ENCODE results near the gene SYNGR2.
A peak's percentile ranks its signal among the peaks of the same experiment; 100 is the strongest.

Gene SYNGR2

GRCh38 chr17:78184351-78184750 is 16.0 kb downstream of the SYNGR2 start:
- TF ChIP-seq FOXA1 (IDR thresholded peaks at IDR 0.05) (no peak), FOXM1 (IDR thresholded peaks at IDR 0.05; ENCODE audit: borderline replicate concordance) (no peak), NFRKB (IDR thresholded peaks at IDR 0.05) (no peak), ZNF384 (IDR thresholded peaks at IDR 0.05) (no peak), CTBP1 (IDR thresholded peaks at IDR 0.05; ENCODE audit: borderline replicate concordance) (no peak), L3MBTL2 (conservative IDR thresholded peaks at IDR 0.05) (no peak), SP1 (IDR thresholded peaks at IDR 0.05) (no peak), ARNT (IDR thresholded peaks at IDR 0.05) (no peak), FOXK2 (IDR thresholded peaks at IDR 0.05) (no peak), HDGF (IDR thresholded peaks at IDR 0.05; ENCODE audit: borderline replicate concordance) (no peak), TARDBP (IDR thresholded peaks at IDR 0.05) (no peak), ELF4 (IDR thresholded peaks at IDR 0.05) (no peak), LEF1 (IDR thresholded peaks at IDR 0.05; ENCODE audit: borderline replicate concordance) (no peak), SUZ12 (IDR thresholded peaks at IDR 0.05) (no peak), BHLHE40 (IDR thresholded peaks at IDR 0.05; ENCODE audit: borderline replicate concordance) (no peak)
- TF ChIP-seq, protein P1, sequence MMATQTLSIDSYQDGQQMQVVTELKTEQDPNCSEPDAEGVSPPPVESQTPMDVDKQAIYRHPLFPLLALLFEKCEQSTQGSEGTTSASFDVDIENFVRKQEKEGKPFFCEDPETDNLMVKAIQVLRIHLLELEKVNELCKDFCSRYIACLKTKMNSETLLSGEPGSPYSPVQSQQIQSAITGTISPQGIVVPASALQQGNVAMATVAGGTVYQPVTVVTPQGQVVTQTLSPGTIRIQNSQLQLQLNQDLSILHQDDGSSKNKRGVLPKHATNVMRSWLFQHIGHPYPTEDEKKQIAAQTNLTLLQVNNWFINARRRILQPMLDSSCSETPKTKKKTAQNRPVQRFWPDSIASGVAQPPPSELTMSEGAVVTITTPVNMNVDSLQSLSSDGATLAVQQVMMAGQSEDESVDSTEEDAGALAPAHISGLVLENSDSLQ (IDR thresholded peaks at IDR 0.05), result no peak
- CTCF ChIA-PET, result interaction anchor here (0.7 kb wide), 1 partner anchor 8 kb away, joined by 3 read pairs; no protein-coding TSS in a partner anchor
- no peak for DNase-seq (ENCODE audit: extremely low spot score)
- POLR2A ChIA-PET, result interaction anchor here (1.5 to 3.4 kb wide), 2 partner anchors 10 to 15 kb away, joined by 6 to 24 read pairs; no protein-coding TSS in a partner anchor

GRCh38 chr17:78184868-78185267 is 16.5 kb downstream of the SYNGR2 start:
- ChIA-PET CTCF (interaction anchor here (0.7 kb wide), 1 partner anchor 8 kb away, joined by 3 read pairs; no protein-coding TSS in a partner anchor), POLR2A (interaction anchor here (1.5 to 3.4 kb wide), 2 partner anchors 11 to 15 kb away, joined by 6 to 24 read pairs; no protein-coding TSS in a partner anchor)
- no peak for TF ChIP-seq ZNF384 (IDR thresholded peaks at IDR 0.05)
- no peak for TF ChIP-seq NFRKB (IDR thresholded peaks at IDR 0.05)
- TF ChIP-seq BHLHE40 (IDR thresholded peaks at IDR 0.05; ENCODE audit: borderline replicate concordance), result no peak
- DNase-seq (ENCODE audit: extremely low spot score), result no peak

DNA sequence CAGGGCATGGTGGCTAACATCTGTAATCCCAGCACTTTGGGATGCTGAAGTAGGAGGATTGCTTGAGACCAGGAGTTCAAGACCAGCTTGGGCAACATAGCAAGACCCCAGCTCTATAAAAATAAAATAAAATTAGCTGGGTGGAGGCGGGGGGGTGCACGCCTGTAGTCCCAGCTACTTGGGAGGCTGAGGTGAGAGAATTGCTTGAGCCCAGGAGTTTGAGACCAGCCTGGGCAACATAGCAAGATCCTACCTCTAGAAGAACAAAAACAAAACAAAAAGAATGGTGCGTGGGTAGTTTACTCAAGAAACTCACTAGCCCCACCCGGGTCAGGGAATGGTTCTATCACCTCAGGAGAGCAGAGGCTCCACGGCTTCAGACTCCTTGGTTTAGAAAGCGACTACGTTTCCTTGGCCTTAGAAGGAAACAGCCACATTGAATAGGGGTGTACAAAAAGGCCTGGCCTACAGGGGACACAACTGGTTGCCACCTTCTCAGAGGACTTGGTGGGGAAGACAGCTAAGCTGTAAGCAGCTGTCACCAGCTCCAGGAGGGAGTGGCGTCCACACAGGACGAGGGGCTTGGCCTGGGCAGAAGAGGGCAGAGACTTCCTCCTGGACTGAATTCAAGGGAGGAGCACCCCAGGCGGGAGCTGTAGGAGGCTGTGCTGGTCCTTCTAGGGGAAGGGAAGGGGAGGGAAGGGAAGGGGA is 17.8 kb downstream of the SYNGR2 start:
- DNase-seq (ENCODE audit: extremely low spot score), result peak; percentile 43
- POLR2A ChIA-PET, result interaction anchor here (0.6 to 3.5 kb wide), 29 partner anchors 8 to 795 kb away, joined by 3 to 50 read pairs (median 5); partner anchors contain the start of genes BIRC5, SYNGR2, TMC6 and TMC8
- CTCF ChIA-PET, result interaction anchor here (1.1 to 3.4 kb wide), 3 partner anchors 9 to 58 kb away, joined by 3 to 20 read pairs (median 3); no protein-coding TSS in a partner anchor
- TF ChIP-seq SUZ12 (IDR thresholded peaks at IDR 0.05) (no peak), FOXK2 (IDR thresholded peaks at IDR 0.05) (no peak), ARNT (IDR thresholded peaks at IDR 0.05) (no peak), FOXA1 (IDR thresholded peaks at IDR 0.05) (no peak)
- TF ChIP-seq, protein P1 (IDR thresholded peaks at IDR 0.05), result no peak

DNA sequence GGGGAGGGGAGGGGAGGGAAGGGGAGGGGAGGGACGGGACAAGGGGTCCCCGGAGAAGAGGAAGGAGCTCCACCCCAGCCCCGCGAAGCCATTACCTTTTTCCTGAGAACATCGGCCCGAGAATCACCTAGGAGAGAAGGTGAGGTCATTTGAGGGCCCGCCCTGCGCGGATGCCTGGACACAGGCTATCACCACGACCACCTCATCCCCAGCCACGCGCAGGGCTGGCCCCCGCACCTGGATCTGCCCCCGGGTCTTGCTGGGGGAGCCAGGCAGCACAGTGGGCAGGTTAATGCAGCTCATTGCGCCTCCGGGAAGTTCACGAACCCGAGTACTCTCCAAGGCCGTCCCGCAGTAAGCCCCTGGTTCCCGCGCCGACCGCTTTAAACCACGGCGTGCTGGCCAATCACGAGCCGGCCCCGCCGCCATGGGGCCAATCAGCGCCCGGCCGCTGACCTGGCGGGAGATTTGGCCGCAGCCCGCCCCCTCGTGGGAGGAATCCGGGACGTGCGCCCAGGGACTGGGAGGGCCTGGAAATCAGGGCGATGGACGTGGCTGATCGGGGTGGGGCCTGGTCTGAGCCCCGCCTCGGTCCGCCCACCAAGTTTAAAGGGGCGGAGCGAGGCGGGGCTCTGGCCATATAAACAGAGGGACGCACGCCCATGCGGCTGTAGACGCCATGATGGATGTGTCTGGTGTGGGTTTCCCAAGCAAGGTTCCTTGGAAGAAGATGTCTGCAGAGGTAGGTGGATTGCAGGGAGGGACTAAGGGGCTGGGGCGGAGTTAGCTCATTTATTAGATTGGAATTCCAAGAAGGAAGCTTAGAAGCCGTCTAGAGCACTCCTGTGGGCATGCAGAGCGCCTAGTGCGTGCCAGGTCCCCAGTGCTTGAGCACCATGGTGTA is 18.6 kb downstream of the SYNGR2 start, which contains the start of the genes AFMID and TK1:
Gene AFMID, plus strand, starts transcription at position 671 of the 904 bp plus-strand sequence. Its CDS starts 9 bp downstream, at position 680.
Gene TK1, minus strand, starts transcription at position 361 of the 904 bp plus-strand sequence. Its CDS starts 58 bp downstream, at position 303.
- DNase-seq (ENCODE audit: extremely low spot score), result peak; percentile 100
- ChIA-PET CTCF (interaction anchor here (0.6 to 3.4 kb wide), 5 partner anchors 10 to 65 kb away, joined by 3 to 20 read pairs (median 3); partner anchors contain the start of gene BIRC5), POLR2A (interaction anchor here (0.6 to 3.5 kb wide), 28 partner anchors 9 to 130 kb away, joined by 3 to 50 read pairs (median 5); partner anchors contain the start of genes BIRC5, SYNGR2, TMC6 and TMC8)
- TF ChIP-seq FOXK2 (IDR thresholded peaks at IDR 0.05) (no peak), CTBP1 (IDR thresholded peaks at IDR 0.05; ENCODE audit: borderline replicate concordance) (no peak; the same call in 1 of the 2 replicates), FOXA1 (IDR thresholded peaks at IDR 0.05) (no peak), ARNT (IDR thresholded peaks at IDR 0.05) (no peak; the same call in 1 of the 2 replicates), ZNF384 (IDR thresholded peaks at IDR 0.05) (no peak), SP1 (IDR thresholded peaks at IDR 0.05) (no peak), SUZ12 (IDR thresholded peaks at IDR 0.05) (no peak), L3MBTL2 (conservative IDR thresholded peaks at IDR 0.05) (peak; percentile 92), LEF1 (IDR thresholded peaks at IDR 0.05; ENCODE audit: borderline replicate concordance) (no peak), BHLHE40 (IDR thresholded peaks at IDR 0.05; ENCODE audit: borderline replicate concordance) (no peak), FOXM1 (IDR thresholded peaks at IDR 0.05; ENCODE audit: borderline replicate concordance) (peak; percentile 84; the same call in 1 of the 2 replicates), ELF4 (IDR thresholded peaks at IDR 0.05) (peak; percentile 64; the same call in 1 of the 2 replicates), TARDBP (IDR thresholded peaks at IDR 0.05) (no peak), HDGF (IDR thresholded peaks at IDR 0.05; ENCODE audit: borderline replicate concordance) (peak; percentile 27; the same call in 1 of the 2 replicates), NFRKB (IDR thresholded peaks at IDR 0.05) (no peak)
- TF ChIP-seq, protein P1 (IDR thresholded peaks at IDR 0.05), result peak; percentile 93

DNA sequence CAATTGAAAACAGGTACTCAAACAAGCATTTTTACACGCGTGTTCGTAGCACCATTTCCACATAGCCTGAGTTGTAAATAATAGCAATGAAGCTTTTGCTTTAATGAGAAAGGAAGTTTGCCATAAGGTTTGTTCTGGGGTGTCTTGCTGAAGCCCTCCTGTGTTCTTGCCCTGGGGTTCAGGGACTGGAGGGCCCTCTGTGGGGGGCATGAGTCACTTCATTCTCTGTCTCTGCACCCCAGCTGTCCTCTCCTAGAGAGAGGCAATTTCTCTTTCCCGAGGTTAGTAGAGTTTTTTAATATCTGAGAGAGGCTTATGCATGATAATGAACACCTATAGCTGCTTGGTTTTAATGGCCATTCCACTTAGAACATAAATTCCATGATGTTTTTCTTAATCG is 28.3 kb downstream of the SYNGR2 start:
- TF ChIP-seq, protein P1 (IDR thresholded peaks at IDR 0.05), result no peak
- no peak for TF ChIP-seq TARDBP (IDR thresholded peaks at IDR 0.05)
- TF ChIP-seq ELF4 (IDR thresholded peaks at IDR 0.05), result no peak
- TF ChIP-seq FOXK2 (IDR thresholded peaks at IDR 0.05), result no peak
- TF ChIP-seq SUZ12 (IDR thresholded peaks at IDR 0.05), result no peak
- no peak for TF ChIP-seq SP1 (IDR thresholded peaks at IDR 0.05)
- TF ChIP-seq LEF1 (IDR thresholded peaks at IDR 0.05; ENCODE audit: borderline replicate concordance), result no peak
- no peak for TF ChIP-seq NFRKB (IDR thresholded peaks at IDR 0.05)
- TF ChIP-seq ZNF384 (IDR thresholded peaks at IDR 0.05), result no peak
- TF ChIP-seq HDGF (IDR thresholded peaks at IDR 0.05; ENCODE audit: borderline replicate concordance), result no peak
- DNase-seq (ENCODE audit: extremely low spot score), result no peak
- CTCF ChIA-PET, result interaction anchor here (0.6 kb wide), 1 partner anchor 57 kb away, joined by 3 read pairs; no protein-coding TSS in a partner anchor
- POLR2A ChIA-PET, result interaction anchor here (9.2 kb wide), 1 partner anchor 9 kb away, joined by 50 read pairs; the partner anchor contains the start of genes AFMID and TK1

All from HEK293T (cell line).